Measurements from ENCODE around the gene PRDX5. TPM values are rescaled to one million over a fixed set of nuclear protein-coding genes. Genes with fewer than 3 reads are reported as not detected.
"Not testable (repeated sequence)": the region's sequence is repeated elsewhere in the genome, so short reads cannot be mapped to it uniquely, and the experiment has no call there.

The PRDX5 gene
- polyA plus RNA-seq, 1 donor: 219 TPM

- Histone ChIP-seq H3K36me3 (ENCODE audit: control insufficient read depth, insufficient read depth, low read length) (peaks cover 46% of the 10 kb centered on the region), H3K4me3 (ENCODE audit: low read length) (peak within 1 kb of the TSS; percentile 91), H3K9me3 (ENCODE audit: control insufficient read depth, low read depth, low read length) (no peaks in the 10 kb centered on the region), H3K4me1 (ENCODE audit: control insufficient read depth, insufficient read depth, low read length) (peaks cover 43% of the 10 kb centered on the region), H3K27ac (ENCODE audit: low read length) (peak within 1 kb of the TSS; percentile 96), H3K27me3 (ENCODE audit: control insufficient read depth, insufficient read depth, low read length) (no peaks in the 10 kb centered on the region)
- DNase-seq: peak; percentile 98 to 99
- no CpG with 5 or more reads among the region's 43 CpGs for WGBS (ENCODE audit: insufficient coverage, low lambda C conversion rate)
Observed at GRCh38 chr11:64317325-64317960, 478 bp upstream of the PRDX5 start, which contains the start of gene TRMT112. Gene TRMT112 (minus strand): TSS chr11:64317559. CDS start chr11:64317526, 33 bp downstream.

- DNase-seq: peak in 1 of 2 donors; percentile 60
- WGBS (ENCODE audit: insufficient coverage, low lambda C conversion rate): no CpG with 5 or more reads among the region's 19 CpGs
- Histone ChIP-seq H3K36me3 (ENCODE audit: control insufficient read depth, insufficient read depth, low read length) (peaks cover 43% of the 10 kb centered on the region), H3K4me3 (ENCODE audit: low read length) (peak overlapping the region; percentile 91), H3K4me1 (ENCODE audit: control insufficient read depth, insufficient read depth, low read length) (peaks cover 49% of the 10 kb centered on the region), H3K9me3 (ENCODE audit: control insufficient read depth, low read depth, low read length) (no peaks in the 10 kb centered on the region), H3K27ac (ENCODE audit: low read length) (peak overlapping the region; percentile 96), H3K27me3 (ENCODE audit: control insufficient read depth, insufficient read depth, low read length) (no peaks in the 10 kb centered on the region)
Observed at GRCh38 chr11:64318766-64319761, 1.1 kb downstream of the PRDX5 start.

DNA sequence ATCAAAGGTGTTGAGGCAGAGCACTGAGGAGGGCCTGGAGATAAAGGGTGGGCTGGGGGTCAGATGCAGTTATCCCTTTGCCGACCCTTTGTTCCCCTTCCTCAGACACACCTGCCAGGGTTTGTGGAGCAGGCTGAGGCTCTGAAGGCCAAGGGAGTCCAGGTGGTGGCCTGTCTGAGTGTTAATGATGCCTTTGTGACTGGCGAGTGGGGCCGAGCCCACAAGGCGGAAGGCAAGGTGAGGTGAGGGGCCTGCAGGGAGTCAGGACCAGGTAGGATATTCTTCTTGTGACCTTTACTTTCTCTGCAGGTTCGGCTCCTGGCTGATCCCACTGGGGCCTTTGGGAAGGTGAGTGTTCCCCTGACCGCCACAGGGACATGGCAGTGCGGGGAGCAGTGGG, 2.6 kb downstream of the PRDX5 start:
- Histone ChIP-seq H3K27ac (ENCODE audit: low read length) (peak overlapping the region; percentile 88), H3K27me3 (ENCODE audit: control insufficient read depth, insufficient read depth, low read length) (no peaks in the 10 kb centered on the region), H3K4me3 (ENCODE audit: low read length) (no peak overlapping the region), H3K4me1 (ENCODE audit: control insufficient read depth, insufficient read depth, low read length) (peaks cover 49% of the 10 kb centered on the region), H3K36me3 (ENCODE audit: control insufficient read depth, insufficient read depth, low read length) (peaks cover 28% of the 10 kb centered on the region), H3K9me3 (ENCODE audit: control insufficient read depth, low read depth, low read length) (no peaks in the 10 kb centered on the region)
- WGBS (ENCODE audit: insufficient coverage, low lambda C conversion rate): no CpG with 5 or more reads among the region's 7 CpGs
- no peak for DNase-seq

DNA sequence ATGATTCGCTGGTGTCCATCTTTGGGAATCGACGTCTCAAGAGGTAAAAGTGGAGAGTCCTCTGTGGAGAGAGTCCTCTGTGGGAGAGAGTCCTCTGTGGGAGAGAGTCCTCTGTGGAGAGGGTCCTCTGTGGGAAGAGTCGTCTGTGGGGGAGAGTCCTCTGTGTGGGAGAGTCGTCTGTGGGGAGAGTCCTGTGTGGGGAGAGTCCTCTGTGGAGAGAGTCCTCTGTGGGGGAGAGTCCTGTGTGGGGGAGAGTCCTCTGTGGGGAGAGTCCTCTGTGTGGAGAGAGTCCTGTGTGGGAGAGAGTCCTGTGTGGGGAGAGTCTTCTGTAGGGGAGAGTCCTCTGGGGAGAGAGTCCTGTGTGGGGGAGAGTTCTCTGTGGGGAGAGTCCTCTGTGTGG, 3.1 kb downstream of the PRDX5 start:
- H3K9me3 ChIP-seq (ENCODE audit: control insufficient read depth, low read depth, low read length): no peaks in the 10 kb centered on the region
- H3K36me3 ChIP-seq (ENCODE audit: control insufficient read depth, insufficient read depth, low read length): peaks cover 23% of the 10 kb centered on the region
- peaks cover 47% of the 10 kb centered on the region for H3K4me1 ChIP-seq (ENCODE audit: control insufficient read depth, insufficient read depth, low read length)
- WGBS (ENCODE audit: insufficient coverage, low lambda C conversion rate): no CpG with 5 or more reads among the region's 5 CpGs
- DNase-seq: no peak
- no peak overlapping the region for H3K4me3 ChIP-seq (ENCODE audit: low read length)
- peak overlapping the region; percentile 88 for H3K27ac ChIP-seq (ENCODE audit: low read length)
- H3K27me3 ChIP-seq (ENCODE audit: control insufficient read depth, insufficient read depth, low read length): no peaks in the 10 kb centered on the region

DNA sequence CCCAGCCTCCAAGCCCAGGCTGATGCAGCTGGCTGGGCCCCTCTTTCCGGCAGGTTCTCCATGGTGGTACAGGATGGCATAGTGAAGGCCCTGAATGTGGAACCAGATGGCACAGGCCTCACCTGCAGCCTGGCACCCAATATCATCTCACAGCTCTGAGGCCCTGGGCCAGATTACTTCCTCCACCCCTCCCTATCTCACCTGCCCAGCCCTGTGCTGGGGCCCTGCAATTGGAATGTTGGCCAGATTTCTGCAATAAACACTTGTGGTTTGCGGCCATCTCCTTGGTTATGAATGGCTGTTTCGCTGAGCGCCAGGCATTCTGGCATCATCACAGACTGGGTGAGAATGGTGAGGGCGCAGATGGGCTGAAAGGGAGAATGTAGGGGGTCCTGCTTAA, 3.6 kb downstream of the PRDX5 start:
- Histone ChIP-seq H3K4me3 (ENCODE audit: low read length) (no peak overlapping the region), H3K4me1 (ENCODE audit: control insufficient read depth, insufficient read depth, low read length) (peaks cover 42% of the 10 kb centered on the region), H3K36me3 (ENCODE audit: control insufficient read depth, insufficient read depth, low read length) (peaks cover 20% of the 10 kb centered on the region), H3K27me3 (ENCODE audit: control insufficient read depth, insufficient read depth, low read length) (no peaks in the 10 kb centered on the region), H3K27ac (ENCODE audit: low read length) (peak overlapping the region; percentile 88), H3K9me3 (ENCODE audit: control insufficient read depth, low read depth, low read length) (no peaks in the 10 kb centered on the region)
- no CpG with 5 or more reads among the region's 5 CpGs for WGBS (ENCODE audit: insufficient coverage, low lambda C conversion rate)
- DNase-seq: peak; percentile 65 to 80

DNA sequence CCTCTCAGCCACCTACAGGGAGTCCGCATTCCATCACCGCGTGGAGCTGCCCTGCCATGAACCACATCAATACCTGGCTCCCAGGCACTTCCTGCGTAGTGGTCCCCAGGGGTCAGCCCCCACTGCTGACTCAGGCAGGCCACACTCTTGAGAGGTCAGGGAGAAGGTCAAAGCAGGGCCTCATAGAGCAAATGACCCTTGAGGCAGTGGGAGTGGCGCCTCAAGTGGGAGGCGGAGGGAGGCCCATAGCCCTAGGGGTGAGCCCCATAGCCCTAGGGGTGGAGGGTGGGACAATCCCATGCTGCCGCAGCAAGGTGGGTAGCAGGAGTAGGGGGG, 5.0 kb downstream of the PRDX5 start:
- no peak overlapping the region for H3K27ac ChIP-seq (ENCODE audit: low read length)

GRCh38 chr11:64323373-64323772, 5.5 kb downstream of the PRDX5 start:
- Histone ChIP-seq H3K4me3 (ENCODE audit: low read length) (no peak overlapping the region), H3K4me1 (ENCODE audit: control insufficient read depth, insufficient read depth, low read length) (peaks cover 39% of the 10 kb centered on the region), H3K27me3 (ENCODE audit: control insufficient read depth, insufficient read depth, low read length) (no peaks in the 10 kb centered on the region), H3K9me3 (ENCODE audit: control insufficient read depth, low read depth, low read length) (no peaks in the 10 kb centered on the region), H3K27ac (ENCODE audit: low read length) (no peak overlapping the region), H3K36me3 (ENCODE audit: control insufficient read depth, insufficient read depth, low read length) (peaks cover 20% of the 10 kb centered on the region)
- DNase-seq: no peak
- WGBS (ENCODE audit: insufficient coverage, low lambda C conversion rate): no CpG with 5 or more reads among the region's 5 CpGs

More for the DNA sequence above, 5.0 kb downstream of the PRDX5 start:
- no peak for DNase-seq
- no peaks in the 10 kb centered on the region for H3K9me3 ChIP-seq (ENCODE audit: control insufficient read depth, low read depth, low read length)
- WGBS (ENCODE audit: insufficient coverage, low lambda C conversion rate): no CpG with 5 or more reads among the region's 7 CpGs
- peaks cover 20% of the 10 kb centered on the region for H3K36me3 ChIP-seq (ENCODE audit: control insufficient read depth, insufficient read depth, low read length)
- H3K4me3 ChIP-seq (ENCODE audit: low read length): no peak overlapping the region
- H3K27me3 ChIP-seq (ENCODE audit: control insufficient read depth, insufficient read depth, low read length): no peaks in the 10 kb centered on the region
- peaks cover 39% of the 10 kb centered on the region for H3K4me1 ChIP-seq (ENCODE audit: control insufficient read depth, insufficient read depth, low read length)

- not testable (repeated sequence) for H3K27me3 ChIP-seq (ENCODE audit: control insufficient read depth, insufficient read depth, low read length); H3K27ac ChIP-seq (ENCODE audit: low read length); DNase-seq; H3K4me3 ChIP-seq (ENCODE audit: low read length); H3K9me3 ChIP-seq (ENCODE audit: control insufficient read depth, low read depth, low read length)
- peaks cover 20% of the 10 kb centered on the region for H3K36me3 ChIP-seq (ENCODE audit: control insufficient read depth, insufficient read depth, low read length)
- no CpG with 5 or more reads among the region's 4 CpGs for WGBS (ENCODE audit: insufficient coverage, low lambda C conversion rate)
- H3K4me1 ChIP-seq (ENCODE audit: control insufficient read depth, insufficient read depth, low read length): peaks cover 37% of the 10 kb centered on the region
Observed at GRCh38 chr11:64323984-64324383, 6.1 kb downstream of the PRDX5 start.

DNA sequence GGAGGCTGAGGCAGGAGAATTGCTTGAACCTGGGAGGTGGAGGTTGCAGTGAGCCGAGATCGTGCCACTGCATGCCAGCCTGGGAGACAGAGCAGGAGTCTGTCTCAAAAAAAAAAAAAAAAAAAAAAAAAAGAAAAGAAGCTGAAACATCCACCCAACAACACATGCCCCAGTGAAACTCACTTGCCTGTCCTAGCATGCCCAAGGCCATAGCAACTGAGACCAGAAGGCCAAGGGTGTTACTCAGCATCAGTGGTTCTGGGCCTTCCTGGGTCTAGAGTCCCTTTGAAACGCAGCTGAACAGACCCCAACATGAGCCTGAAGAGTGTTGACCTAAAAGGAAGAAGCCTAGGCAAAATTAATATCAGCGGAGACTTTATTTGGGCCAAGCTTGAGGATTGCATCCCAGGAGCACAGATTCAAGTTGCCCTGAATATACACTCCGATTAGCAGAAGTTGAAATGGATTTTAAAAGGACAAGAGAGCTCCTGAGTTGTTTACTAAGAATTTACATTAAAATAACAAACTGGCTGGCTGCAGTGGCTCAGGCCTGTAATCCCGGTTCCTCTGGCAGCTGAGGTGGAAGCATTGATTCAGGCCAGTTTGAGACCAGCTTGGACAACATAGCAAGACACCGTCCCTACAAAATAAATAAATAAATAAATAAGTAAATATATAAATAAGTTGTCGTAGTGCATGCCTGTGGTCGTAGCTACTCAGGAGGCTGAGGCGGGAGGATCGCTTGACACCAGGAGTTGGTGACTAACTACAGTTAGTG, 7.0 kb downstream of the PRDX5 start:
- WGBS (ENCODE audit: insufficient coverage, low lambda C conversion rate): no CpG with 5 or more reads among the region's 11 CpGs
- Histone ChIP-seq H3K4me3 (ENCODE audit: low read length) (no peak overlapping the region), H3K36me3 (ENCODE audit: control insufficient read depth, insufficient read depth, low read length) (peaks cover 20% of the 10 kb centered on the region), H3K4me1 (ENCODE audit: control insufficient read depth, insufficient read depth, low read length) (peaks cover 36% of the 10 kb centered on the region), H3K27ac (ENCODE audit: low read length) (no peak overlapping the region), H3K27me3 (ENCODE audit: control insufficient read depth, insufficient read depth, low read length) (no peaks in the 10 kb centered on the region), H3K9me3 (ENCODE audit: control insufficient read depth, low read depth, low read length) (no peaks in the 10 kb centered on the region)
- no peak for DNase-seq

GRCh38 chr11:64327375-64327774, 9.5 kb downstream of the PRDX5 start:
- H3K9me3 ChIP-seq (ENCODE audit: control insufficient read depth, low read depth, low read length): no peaks in the 10 kb centered on the region
- H3K4me3 ChIP-seq (ENCODE audit: low read length): no peak overlapping the region
- H3K36me3 ChIP-seq (ENCODE audit: control insufficient read depth, insufficient read depth, low read length): peaks cover 10% of the 10 kb centered on the region
- WGBS (ENCODE audit: insufficient coverage, low lambda C conversion rate): 100% methylated on average over 1 of the region's 2 CpGs
- no peak overlapping the region for H3K27ac ChIP-seq (ENCODE audit: low read length)
- no peaks in the 10 kb centered on the region for H3K27me3 ChIP-seq (ENCODE audit: control insufficient read depth, insufficient read depth, low read length)
- peaks cover 23% of the 10 kb centered on the region for H3K4me1 ChIP-seq (ENCODE audit: control insufficient read depth, insufficient read depth, low read length)
- DNase-seq: no peak
